WTC11 (cell line): ENCODE data around the gene EEF1AKMT1. TPM values are rescaled to one million over a fixed set of nuclear protein-coding genes. Genes with fewer than 3 reads are reported as not detected.

Experiments used
- ATAC-seq: fragments of 200-7000 bp; cut with Tn5 transposase; 2 replicates; pipeline ENCODE4 v1.10.0; 2021; ENCODE audit warnings: mild to moderate bottlenecking, moderate library complexity
- CTCF ChIA-PET: fragments of 300-600 bp; sonication (Branson Sonifier 250); formaldehyde crosslinking; loops from one replicate; lab custom pipeline; 2021; ENCODE audit warnings: antibody characterized with exemption; lab: Charles Lee
- POLR2A ChIA-PET: fragments of 350-600 bp; sonication (Branson Sonifier 250); formaldehyde crosslinking; loops from one replicate; lab custom pipeline; 2021; ENCODE audit warnings: antibody characterized with exemption; lab: Charles Lee
- DNase-seq: peaks from one replicate; pipeline ENCODE4 v3.0.0; 2021; ENCODE audit warnings: low spot score
- H3K27ac Mint-ChIP-seq: 2 replicates; pipeline ENCODE4 v1.8.0; 2021; ENCODE audit warnings: mixed read lengths
- H3K27me3 Mint-ChIP-seq: 2 replicates; pipeline ENCODE4 v1.8.0; 2021; ENCODE audit warnings: low read depth, mild to moderate bottlenecking, moderate library complexity, mixed read lengths
- H3K36me3 Mint-ChIP-seq: 2 replicates; pipeline ENCODE4 v1.8.0; 2021; ENCODE audit warnings: mixed read lengths
- H3K4me1 Mint-ChIP-seq: 2 replicates; pipeline ENCODE4 v1.8.0; 2022; ENCODE audit warnings: mixed read lengths
- H3K4me3 Mint-ChIP-seq: 2 replicates; pipeline ENCODE4 v1.8.0; 2021; ENCODE audit warnings: mild to moderate bottlenecking, moderate library complexity, mixed read lengths
- H3K9me3 Mint-ChIP-seq: 2 replicates; pipeline ENCODE4 v1.8.0; 2021; ENCODE audit warnings: mixed read lengths
- CBFB ChIP-seq: sonication (generic); formaldehyde crosslinking; IDR thresholded peaks from 2 replicates; pipeline ENCODE4 v1.8.1; 2022; ENCODE audit warnings: mild to moderate bottlenecking, low read depth, missing genetic modification reagents
- ELF4 ChIP-seq: sonication (generic); formaldehyde crosslinking; IDR thresholded peaks from 2 replicates; pipeline ENCODE4 v1.8.1; 2022; ENCODE audit warnings: low read depth, mild to moderate bottlenecking, moderate library complexity, missing genetic modification reagents
- FOXK1 ChIP-seq: sonication (generic); formaldehyde crosslinking; IDR thresholded peaks from 2 replicates; pipeline ENCODE4 v1.8.0; 2022; ENCODE audit warnings: mild to moderate bottlenecking, moderate library complexity, missing genetic modification reagents
- NR2C2 ChIP-seq: sonication (generic); formaldehyde crosslinking; IDR thresholded peaks from 2 replicates; pipeline ENCODE4 v1.8.0; 2022; ENCODE audit warnings: mild to moderate bottlenecking, missing genetic modification reagents
- RORB ChIP-seq: fragments of 250-450 bp; sonication (Bioruptor Pico); IDR thresholded peaks from 2 replicates; pipeline ENCODE4 v1.9.0; 2021; ENCODE audit warnings: mild to moderate bottlenecking
- ZNF263 ChIP-seq: sonication (generic); formaldehyde crosslinking; IDR thresholded peaks from 2 replicates; pipeline ENCODE4 v1.8.1; 2022; ENCODE audit warnings: low read depth, mild to moderate bottlenecking, moderate library complexity, missing genetic modification reagents
- total RNA-seq: library from RNA; stranded (reverse); gene quantifications from 3 replicates; pipeline ENCODE4 v1.2.3, GENCODE V29; 2021
- TF ChIP-seq, protein P1 (sequence below): sonication (generic); formaldehyde crosslinking; IDR thresholded peaks from 2 replicates; pipeline ENCODE4 v1.8.0; 2022; ENCODE audit warnings: mild to moderate bottlenecking, missing genetic modification reagents
- TF ChIP-seq, protein P2 (sequence below): fragments of 250-450 bp; sonication (Bioruptor Pico); IDR thresholded peaks from 2 replicates; pipeline ENCODE4 v1.9.0; 2021; ENCODE audit warnings: mild to moderate bottlenecking
- TF ChIP-seq, protein P3 (sequence below): fragments of 250-450 bp; sonication (Bioruptor Pico); IDR thresholded peaks from 2 replicates; pipeline ENCODE4 v1.9.0; 2021; ENCODE audit warnings: mild to moderate bottlenecking, borderline replicate concordance

Gene EEF1AKMT1
- total RNA-seq, 1 experiment from 2014 or later: 2.6 TPM

DNA sequence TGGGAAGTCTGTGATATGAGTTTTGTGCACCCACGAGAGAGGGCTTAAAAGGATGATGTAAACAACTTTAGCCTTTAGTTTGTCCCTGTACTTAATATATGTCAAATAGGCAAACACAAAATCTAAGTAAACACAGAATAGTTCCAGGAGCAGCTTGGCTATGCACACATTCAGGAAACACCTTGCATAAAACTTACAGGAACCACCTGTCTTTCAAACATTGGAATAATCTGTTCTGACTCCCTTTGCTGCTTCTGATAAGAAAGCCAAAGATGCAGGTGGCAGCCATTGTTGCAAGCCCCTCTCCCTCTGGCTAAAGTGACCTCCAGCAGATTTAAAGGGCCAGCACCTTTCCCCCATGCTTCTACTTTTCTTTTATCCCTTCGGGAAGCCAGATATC, 4.7 kb downstream of the EEF1AKMT1 start (continued):
- TF ChIP-seq, protein P1, sequence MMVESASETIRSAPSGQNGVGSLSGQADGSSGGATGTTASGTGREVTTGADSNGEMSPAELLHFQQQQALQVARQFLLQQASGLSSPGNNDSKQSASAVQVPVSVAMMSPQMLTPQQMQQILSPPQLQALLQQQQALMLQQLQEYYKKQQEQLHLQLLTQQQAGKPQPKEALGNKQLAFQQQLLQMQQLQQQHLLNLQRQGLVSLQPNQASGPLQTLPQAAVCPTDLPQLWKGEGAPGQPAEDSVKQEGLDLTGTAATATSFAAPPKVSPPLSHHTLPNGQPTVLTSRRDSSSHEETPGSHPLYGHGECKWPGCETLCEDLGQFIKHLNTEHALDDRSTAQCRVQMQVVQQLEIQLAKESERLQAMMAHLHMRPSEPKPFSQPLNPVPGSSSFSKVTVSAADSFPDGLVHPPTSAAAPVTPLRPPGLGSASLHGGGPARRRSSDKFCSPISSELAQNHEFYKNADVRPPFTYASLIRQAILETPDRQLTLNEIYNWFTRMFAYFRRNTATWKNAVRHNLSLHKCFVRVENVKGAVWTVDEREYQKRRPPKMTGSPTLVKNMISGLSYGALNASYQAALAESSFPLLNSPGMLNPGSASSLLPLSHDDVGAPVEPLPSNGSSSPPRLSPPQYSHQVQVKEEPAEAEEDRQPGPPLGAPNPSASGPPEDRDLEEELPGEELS (CRISPR knock-in tag): no peak
- TF ChIP-seq ZNF263 (CRISPR knock-in tag): no peak
- TF ChIP-seq FOXK1 (CRISPR knock-in tag): no peak

DNA sequence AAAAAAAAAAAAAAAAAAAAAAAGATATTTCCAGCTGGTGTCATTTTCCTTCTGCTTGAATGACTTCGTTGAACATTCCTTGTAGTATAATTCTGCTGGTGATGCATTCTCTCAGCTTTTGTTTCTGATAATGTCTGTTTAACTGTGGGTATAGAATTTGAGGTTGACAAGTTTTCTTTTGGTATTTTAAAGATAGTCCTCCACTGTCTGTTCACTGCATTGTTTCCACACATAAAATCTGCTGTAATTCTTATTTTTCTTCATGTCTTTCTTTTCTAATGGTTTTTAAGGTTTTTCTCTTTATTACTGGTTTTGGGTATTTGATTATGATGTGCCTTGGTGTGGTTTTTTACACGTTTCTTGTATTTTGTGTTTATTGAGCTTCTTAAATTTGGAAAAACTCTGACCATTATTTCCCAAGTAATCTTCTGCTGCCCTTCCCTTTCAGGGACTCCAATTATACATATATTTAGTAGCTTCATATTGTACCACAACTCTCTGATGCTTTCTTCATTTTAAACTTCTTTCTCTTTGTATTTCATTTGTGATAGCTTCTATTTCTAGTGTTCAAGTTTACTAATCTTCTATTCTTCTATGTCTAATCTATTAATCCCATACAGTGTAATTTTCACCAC, 6.3 kb downstream of the EEF1AKMT1 start:
- H3K4me1 Mint-ChIP-seq: peaks cover 19% of the 10 kb centered on the region
- ChIA-PET POLR2A (interaction anchor here (0.7 kb wide), 1 partner anchor 70 kb away, joined by 8 read pairs; no protein-coding TSS in a partner anchor), CTCF (interaction anchor here (0.7 to 1.0 kb wide), 2 partner anchors 20 to 275 kb away, joined by 3 to 6 read pairs; no protein-coding TSS in a partner anchor)
- DNase-seq: no peak
- no peak for ATAC-seq
- no peaks in the 10 kb centered on the region for H3K27me3 Mint-ChIP-seq
- TF ChIP-seq, protein P2, sequence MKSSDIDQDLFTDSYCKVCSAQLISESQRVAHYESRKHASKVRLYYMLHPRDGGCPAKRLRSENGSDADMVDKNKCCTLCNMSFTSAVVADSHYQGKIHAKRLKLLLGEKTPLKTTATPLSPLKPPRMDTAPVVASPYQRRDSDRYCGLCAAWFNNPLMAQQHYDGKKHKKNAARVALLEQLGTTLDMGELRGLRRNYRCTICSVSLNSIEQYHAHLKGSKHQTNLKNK: no peak
- H3K27ac Mint-ChIP-seq: no peak overlapping the region
- peaks cover 16% of the 10 kb centered on the region for H3K36me3 Mint-ChIP-seq
- H3K9me3 Mint-ChIP-seq: peaks cover 22% of the 10 kb centered on the region
- no peak overlapping the region for H3K4me3 Mint-ChIP-seq

DNA sequence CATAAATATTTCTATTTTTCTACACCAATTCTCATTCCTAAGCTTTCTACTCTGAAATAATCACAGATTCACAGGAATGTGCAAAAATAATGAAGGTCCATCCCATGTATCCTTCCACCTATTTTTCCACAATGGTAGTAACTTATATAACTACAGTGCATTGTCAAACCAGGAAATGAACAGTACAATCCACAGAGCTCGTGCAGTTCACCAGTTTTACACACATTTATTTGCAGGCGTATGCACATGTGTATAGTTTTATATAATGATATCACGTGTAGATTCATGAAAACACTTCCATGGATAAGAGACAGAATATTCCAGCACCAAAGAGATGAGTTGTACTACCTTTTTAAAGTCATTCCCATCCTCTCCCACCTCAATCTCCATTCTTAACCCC, 12.9 kb downstream of the EEF1AKMT1 start:
- no peak for DNase-seq
- TF ChIP-seq NR2C2 (CRISPR knock-in tag) (no peak), CBFB (CRISPR knock-in tag) (no peak), ELF4 (CRISPR knock-in tag) (no peak)
- TF ChIP-seq, all 79 proteins: peak for 0
- Mint-ChIP-seq H3K4me1 (peaks cover 21% of the 10 kb centered on the region), H3K36me3 (peaks cover 6% of the 10 kb centered on the region; the same call in 1 of the 2 replicates), H3K4me3 (no peak overlapping the region), H3K27ac (no peak overlapping the region), H3K9me3 (peaks cover 21% of the 10 kb centered on the region), H3K27me3 (no peaks in the 10 kb centered on the region; the same call in 1 of the 2 replicates)
- no peak for ATAC-seq
- POLR2A ChIA-PET: no interaction called here
- CTCF ChIA-PET: no interaction called here

DNA sequence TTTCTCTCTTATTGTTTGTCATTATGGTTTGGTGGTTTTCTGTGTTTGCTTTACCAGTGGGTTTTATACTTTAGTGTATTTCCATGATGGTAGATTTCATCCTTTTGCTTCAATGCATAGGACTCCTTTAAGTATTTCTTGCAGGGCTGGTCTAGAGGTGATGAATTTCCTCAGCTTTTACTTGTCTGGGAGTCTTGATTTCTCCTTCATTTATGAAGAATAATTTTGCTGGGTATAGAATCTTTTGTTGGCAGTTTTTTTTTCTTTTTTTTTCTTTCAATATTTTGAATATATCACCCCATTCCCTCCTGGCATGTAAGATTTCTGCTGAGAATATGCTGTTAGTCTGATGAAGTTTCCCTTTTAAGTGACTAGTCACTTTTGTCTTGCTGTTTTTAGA, 19.8 kb downstream of the EEF1AKMT1 start:
- no peak for ATAC-seq
- Mint-ChIP-seq H3K9me3 (peaks cover 61% of the 10 kb centered on the region), H3K4me1 (peaks cover 19% of the 10 kb centered on the region)

More for the DNA sequence above, 19.8 kb downstream of the EEF1AKMT1 start:
- Mint-ChIP-seq H3K27ac (no peak overlapping the region), H3K36me3 (peaks cover 33% of the 10 kb centered on the region), H3K27me3 (no peaks in the 10 kb centered on the region; the same call in 1 of the 2 replicates), H3K4me3 (no peak overlapping the region)
- no peak for TF ChIP-seq RORB (CRISPR knock-in tag)
- TF ChIP-seq, protein P3, sequence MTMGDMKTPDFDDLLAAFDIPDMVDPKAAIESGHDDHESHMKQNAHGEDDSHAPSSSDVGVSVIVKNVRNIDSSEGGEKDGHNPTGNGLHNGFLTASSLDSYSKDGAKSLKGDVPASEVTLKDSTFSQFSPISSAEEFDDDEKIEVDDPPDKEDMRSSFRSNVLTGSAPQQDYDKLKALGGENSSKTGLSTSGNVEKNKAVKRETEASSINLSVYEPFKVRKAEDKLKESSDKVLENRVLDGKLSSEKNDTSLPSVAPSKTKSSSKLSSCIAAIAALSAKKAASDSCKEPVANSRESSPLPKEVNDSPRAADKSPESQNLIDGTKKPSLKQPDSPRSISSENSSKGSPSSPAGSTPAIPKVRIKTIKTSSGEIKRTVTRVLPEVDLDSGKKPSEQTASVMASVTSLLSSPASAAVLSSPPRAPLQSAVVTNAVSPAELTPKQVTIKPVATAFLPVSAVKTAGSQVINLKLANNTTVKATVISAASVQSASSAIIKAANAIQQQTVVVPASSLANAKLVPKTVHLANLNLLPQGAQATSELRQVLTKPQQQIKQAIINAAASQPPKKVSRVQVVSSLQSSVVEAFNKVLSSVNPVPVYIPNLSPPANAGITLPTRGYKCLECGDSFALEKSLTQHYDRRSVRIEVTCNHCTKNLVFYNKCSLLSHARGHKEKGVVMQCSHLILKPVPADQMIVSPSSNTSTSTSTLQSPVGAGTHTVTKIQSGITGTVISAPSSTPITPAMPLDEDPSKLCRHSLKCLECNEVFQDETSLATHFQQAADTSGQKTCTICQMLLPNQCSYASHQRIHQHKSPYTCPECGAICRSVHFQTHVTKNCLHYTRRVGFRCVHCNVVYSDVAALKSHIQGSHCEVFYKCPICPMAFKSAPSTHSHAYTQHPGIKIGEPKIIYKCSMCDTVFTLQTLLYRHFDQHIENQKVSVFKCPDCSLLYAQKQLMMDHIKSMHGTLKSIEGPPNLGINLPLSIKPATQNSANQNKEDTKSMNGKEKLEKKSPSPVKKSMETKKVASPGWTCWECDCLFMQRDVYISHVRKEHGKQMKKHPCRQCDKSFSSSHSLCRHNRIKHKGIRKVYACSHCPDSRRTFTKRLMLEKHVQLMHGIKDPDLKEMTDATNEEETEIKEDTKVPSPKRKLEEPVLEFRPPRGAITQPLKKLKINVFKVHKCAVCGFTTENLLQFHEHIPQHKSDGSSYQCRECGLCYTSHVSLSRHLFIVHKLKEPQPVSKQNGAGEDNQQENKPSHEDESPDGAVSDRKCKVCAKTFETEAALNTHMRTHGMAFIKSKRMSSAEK (CRISPR knock-in tag): no peak
- DNase-seq: no peak
- CTCF ChIA-PET: no interaction called here
- POLR2A ChIA-PET: no interaction called here
